CD14-positive monocyte (primary cell): Measurements from ENCODE around the gene MAML3. TPM values are rescaled to one million over a fixed set of nuclear protein-coding genes. Genes with fewer than 3 reads are reported as not detected.

Experiments
- DNase-seq, 3 donors: peaks; one replicate each; pipeline ENCODE4 v3.0.0-alpha.2; 2011 to 2022
- H2AFZ ChIP-seq: 2 replicates; pipeline ENCODE4 v1.6.0; 2012; ENCODE audit warnings: mild to moderate bottlenecking, low read depth, low read length, inconsistent platforms; ENCODE audit not compliant: insufficient read depth, poor library complexity, severe bottlenecking
- H3K27ac ChIP-seq, 2 donors: 1 replicate in 1 of 2; 2 replicates in 1 of 2; pipeline ENCODE4 v1.5.1; 2012 to 2013; ENCODE audit warnings: low read length in 2 of 2, control low read depth in 1 of 2, inconsistent platforms in 1 of 2, low read depth in 1 of 2, mild to moderate bottlenecking in 1 of 2
- H3K27me3 ChIP-seq, 2 donors: one replicate each; pipeline versions ENCODE4 v1.6.0 to v1.6.1; 2011 to 2013; ENCODE audit warnings: low read length in 2 of 2; ENCODE audit not compliant: control insufficient read depth in 2 of 2, insufficient read depth in 2 of 2
- H3K36me3 ChIP-seq, 2 donors: replicated peaks in 1 of 2; 1 replicate in 1 of 2; 2 replicates in 1 of 2; pipeline versions ENCODE4 v1.5.1 to v1.6.1; 2012 to 2013; ENCODE audit warnings: low read length in 2 of 2, control low read depth in 1 of 2, inconsistent platforms in 1 of 2, mild to moderate bottlenecking in 1 of 2; ENCODE audit not compliant: insufficient read depth in 2 of 2, control insufficient read depth in 1 of 2
- H3K4me1 ChIP-seq, 2 donors: 1 replicate in 1 of 2; 2 replicates in 1 of 2; pipeline versions ENCODE4 v1.5.1 to v1.6.1; 2012 to 2013; ENCODE audit warnings: low read length in 2 of 2, control low read depth in 1 of 2, inconsistent platforms in 1 of 2, mild to moderate bottlenecking in 1 of 2, moderate library complexity in 1 of 2; ENCODE audit not compliant: insufficient read depth in 2 of 2, control insufficient read depth in 1 of 2
- H3K4me2 ChIP-seq: replicated peaks from 2 replicates; pipeline ENCODE3; 2012; ENCODE audit warnings: low read length, moderate library complexity, mild to moderate bottlenecking; ENCODE audit not compliant: poor library complexity, severe bottlenecking; ENCODE audit errors: extremely low read depth
- H3K4me3 ChIP-seq, 3 experiments: fragments of 200-600 bp in 1 of 3; sonication (generic) in 1 of 3; replicated peaks in 1 of 3; 1 replicate in 2 of 3; 2 replicates in 1 of 3; pipeline ENCODE4 v1.5.1; 2011 to 2013; ENCODE audit warnings: low read length in 3 of 3, mild to moderate bottlenecking in 3 of 3, control low read depth in 2 of 3, low read depth in 2 of 3, inconsistent platforms in 1 of 3, moderate library complexity in 1 of 3
- H3K79me2 ChIP-seq: 2 replicates; pipeline ENCODE4 v1.6.0; 2012; ENCODE audit warnings: mild to moderate bottlenecking, control low read depth, inconsistent platforms, low read length, moderate library complexity; ENCODE audit not compliant: insufficient read depth
- H3K9ac ChIP-seq: 2 replicates; pipeline ENCODE4 v1.6.0; 2017; ENCODE audit warnings: low read length, mild to moderate bottlenecking; ENCODE audit not compliant: insufficient read depth, poor library complexity, severe bottlenecking
- H3K9me3 ChIP-seq, 2 donors: replicated peaks in 1 of 2; 1 replicate in 1 of 2; 2 replicates in 1 of 2; pipeline versions ENCODE4 v1.5.1 to v1.6.1; 2012 to 2013; ENCODE audit warnings: low read length in 2 of 2, control low read depth in 1 of 2; ENCODE audit not compliant: control insufficient read depth in 1 of 2, insufficient read depth in 1 of 2
- H4K20me1 ChIP-seq: 2 replicates; pipeline ENCODE4 v1.6.0; 2012; ENCODE audit warnings: mild to moderate bottlenecking, low read length, control low read depth, moderate library complexity; ENCODE audit not compliant: insufficient read depth
- H3K27ac Mint-ChIP-seq, 7 donors: one replicate each; pipeline ENCODE4 v1.8.0; 2020; ENCODE audit warnings: mild to moderate bottlenecking in 7 of 7, mixed read lengths in 7 of 7, moderate library complexity in 6 of 7, inconsistent platforms in 2 of 7
- H3K27me3 Mint-ChIP-seq, 3 donors: one replicate each; pipeline ENCODE4 v1.8.0; 2021 to 2022; ENCODE audit warnings: low read depth in 3 of 3, mild to moderate bottlenecking in 3 of 3, mixed read lengths in 3 of 3, moderate library complexity in 3 of 3, inconsistent platforms in 1 of 3
- H3K36me3 Mint-ChIP-seq, 2 donors: one replicate each; pipeline ENCODE4 v1.8.0; 2020; ENCODE audit warnings: mixed read lengths in 2 of 2, inconsistent platforms in 1 of 2, mild to moderate bottlenecking in 1 of 2
- H3K4me1 Mint-ChIP-seq: one replicate; pipeline ENCODE4 v1.8.0; 2020; ENCODE audit warnings: mild to moderate bottlenecking, mixed read lengths
- H3K4me3 Mint-ChIP-seq, 2 donors: one replicate each; pipeline ENCODE4 v1.8.0; 2020; ENCODE audit warnings: mild to moderate bottlenecking in 2 of 2, mixed read lengths in 2 of 2, moderate library complexity in 1 of 2
- H3K9me3 Mint-ChIP-seq, 7 donors: one replicate each; pipeline ENCODE4 v1.8.0; 2020 to 2022; ENCODE audit warnings: mixed read lengths in 7 of 7, mild to moderate bottlenecking in 6 of 7, moderate library complexity in 6 of 7, inconsistent platforms in 2 of 7
- WGBS: methylation state at CpG from one replicate; pipeline ENCODE4 v1.1.5; 2013; ENCODE audit warnings: missing lambda C conversion rate; ENCODE audit not compliant: insufficient coverage; 5-methylcytosine and 5-hydroxymethylcytosine counted together
- intact Hi-C, 2 donors: fragments of 100-400 bp; cut with micrococcal nuclease; formaldehyde crosslinking; loops; one replicate each; pipeline versions ENCODE4 v1.15.0 to v1.15.1; 2023
- polyA plus RNA-seq, 3 donors: library from polyadenylated mRNA; depleted of rRNA in 1 of 3; unstranded in 2 of 3; stranded (reverse) in 1 of 3; fragments of 300-500 nt in 2 of 3; fragments of >200 nt in 1 of 3; fragmentation: Illumina TruSeq in 2 of 3; gene quantifications; 1 replicate in 2 of 3; 2 replicates in 1 of 3; pipeline ENCODE4 v1.2.3, GENCODE V29; 2012 to 2021
- TF ChIP-seq, protein P1 (sequence below): fragments of 200-600 bp; IDR thresholded peaks from one replicate; pipeline ENCODE4 v1.8.0; 2022; ENCODE audit warnings: antibody characterized with exemption, mild to moderate bottlenecking

Gene MAML3
- polyA plus RNA-seq, 3 donors: 1.5 to 6.5 (median 2.3) TPM

DNA sequence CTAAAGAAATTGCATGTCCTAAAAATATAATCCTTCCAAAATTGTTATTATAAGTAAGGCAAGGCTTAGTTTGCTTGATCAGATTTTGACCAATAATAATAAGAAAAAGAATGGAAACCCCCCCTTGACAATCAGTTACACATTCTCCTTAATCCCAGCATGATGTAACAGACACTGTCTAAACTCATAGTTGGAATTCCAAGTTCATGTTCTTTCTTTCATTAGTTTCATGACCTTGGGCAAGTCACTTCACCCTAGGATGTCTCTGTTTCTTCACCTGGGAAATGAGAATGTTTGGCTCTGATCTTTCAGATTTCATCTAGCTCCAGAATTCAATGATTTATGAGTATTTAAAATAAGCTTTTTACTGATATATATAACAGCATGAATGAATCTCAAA, 64.8 kb downstream of the MAML3 start:
- H3K27me3 ChIP-seq: no peaks in the 10 kb centered on the region
- no peak overlapping the region for H3K4me3 ChIP-seq
- peaks cover 4% of the 10 kb centered on the region for H4K20me1 ChIP-seq
- H3K4me2 ChIP-seq: no peak overlapping the region
- no peaks in the 10 kb centered on the region for H3K36me3 ChIP-seq
- Mint-ChIP-seq H3K36me3 (peaks cover 5 to 6% of the 10 kb centered on the region in 2 donors), H3K9me3 (peaks cover 0 to 2% (median 0%) of the 10 kb centered on the region in 7 donors), H3K27me3 (no peaks in the 10 kb centered on the region), H3K4me3 (no peak overlapping the region), H3K4me1 (peaks cover 51% of the 10 kb centered on the region), H3K27ac (no peak overlapping the region)
- H3K4me1 ChIP-seq: peaks cover 53 to 57% of the 10 kb centered on the region in 2 donors
- intact Hi-C loops: loop anchor here in 1 of 2 donors (10.0 kb wide), 1 partner anchor 46 kb away; no protein-coding TSS in a partner anchor
- H3K9ac ChIP-seq: no peak overlapping the region
- TF ChIP-seq, protein P1, sequence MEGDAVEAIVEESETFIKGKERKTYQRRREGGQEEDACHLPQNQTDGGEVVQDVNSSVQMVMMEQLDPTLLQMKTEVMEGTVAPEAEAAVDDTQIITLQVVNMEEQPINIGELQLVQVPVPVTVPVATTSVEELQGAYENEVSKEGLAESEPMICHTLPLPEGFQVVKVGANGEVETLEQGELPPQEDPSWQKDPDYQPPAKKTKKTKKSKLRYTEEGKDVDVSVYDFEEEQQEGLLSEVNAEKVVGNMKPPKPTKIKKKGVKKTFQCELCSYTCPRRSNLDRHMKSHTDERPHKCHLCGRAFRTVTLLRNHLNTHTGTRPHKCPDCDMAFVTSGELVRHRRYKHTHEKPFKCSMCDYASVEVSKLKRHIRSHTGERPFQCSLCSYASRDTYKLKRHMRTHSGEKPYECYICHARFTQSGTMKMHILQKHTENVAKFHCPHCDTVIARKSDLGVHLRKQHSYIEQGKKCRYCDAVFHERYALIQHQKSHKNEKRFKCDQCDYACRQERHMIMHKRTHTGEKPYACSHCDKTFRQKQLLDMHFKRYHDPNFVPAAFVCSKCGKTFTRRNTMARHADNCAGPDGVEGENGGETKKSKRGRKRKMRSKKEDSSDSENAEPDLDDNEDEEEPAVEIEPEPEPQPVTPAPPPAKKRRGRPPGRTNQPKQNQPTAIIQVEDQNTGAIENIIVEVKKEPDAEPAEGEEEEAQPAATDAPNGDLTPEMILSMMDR: no peak
- no peaks in the 10 kb centered on the region for H3K9me3 ChIP-seq
- DNase-seq: no peak
- H3K79me2 ChIP-seq: peaks cover 55% of the 10 kb centered on the region
- H3K27ac ChIP-seq: peak overlapping the region in 1 of 2 donors; percentile 69
- no peak overlapping the region for H2AFZ ChIP-seq

DNA sequence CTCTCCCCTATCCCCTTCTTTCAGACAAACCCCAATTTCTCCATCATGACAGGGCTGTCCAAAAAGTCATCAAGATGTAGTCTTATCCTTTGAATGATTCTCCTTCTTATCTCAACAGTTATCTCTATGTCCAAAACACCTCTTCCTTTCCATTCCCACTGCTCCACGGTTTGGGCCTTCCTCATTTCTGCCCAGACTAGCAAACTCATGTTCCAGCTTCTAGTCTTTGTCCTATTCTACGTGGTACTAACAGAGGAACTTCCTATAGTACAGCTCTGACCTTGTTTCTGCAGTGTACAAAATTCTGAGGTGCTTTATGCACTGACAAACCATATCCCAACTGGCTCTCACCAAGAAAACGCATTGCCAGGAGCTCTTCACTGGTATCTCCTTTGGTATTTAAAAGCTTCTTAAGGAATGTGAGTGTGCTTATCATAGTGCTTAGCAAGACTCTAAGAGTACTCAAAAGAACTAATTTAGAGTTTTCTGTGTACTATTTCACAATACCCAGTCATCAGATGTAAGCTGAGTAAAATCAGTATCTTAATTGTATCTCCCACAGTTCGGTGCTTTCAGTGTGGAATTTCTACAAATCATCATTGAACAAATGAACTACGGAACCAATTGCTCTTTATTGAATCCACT, 65.5 kb downstream of the MAML3 start:
- Histone ChIP-seq H3K9ac (no peak overlapping the region), H3K27ac (peak overlapping the region in 1 of 2 donors; percentile 69), H3K4me3 (no peak overlapping the region), H3K4me1 (peaks cover 45 to 49% of the 10 kb centered on the region in 2 donors), H3K9me3 (no peaks in the 10 kb centered on the region), H3K27me3 (no peaks in the 10 kb centered on the region), H3K4me2 (no peak overlapping the region), H2AFZ (no peak overlapping the region), H4K20me1 (peaks cover 4% of the 10 kb centered on the region), H3K36me3 (no peaks in the 10 kb centered on the region), H3K79me2 (peaks cover 48% of the 10 kb centered on the region)
- intact Hi-C loops: loop anchor here in 1 of 2 donors (10.0 kb wide), 1 partner anchor 46 kb away; no protein-coding TSS in a partner anchor
- TF ChIP-seq, protein P1: no peak
- no peak overlapping the region for H3K4me3 Mint-ChIP-seq
- peak overlapping the region; percentile 5 to 75 (median 57) for H3K27ac Mint-ChIP-seq
- no peaks in the 10 kb centered on the region for H3K27me3 Mint-ChIP-seq
- H3K9me3 Mint-ChIP-seq: peaks cover 0 to 2% (median 0%) of the 10 kb centered on the region in 7 donors
- H3K4me1 Mint-ChIP-seq: peaks cover 43% of the 10 kb centered on the region
- WGBS: 0% methylated on average over 2 of the region's 5 CpGs
- H3K36me3 Mint-ChIP-seq: peaks cover 4 to 5% of the 10 kb centered on the region in 2 donors
- DNase-seq: peak in 2 of 3 donors; percentile 39 to 43
